HG02763 (cell line): ENCODE measurements around the gene PIMREG.

Experiments
- ATAC-seq: cut with Tn5 transposase; IDR thresholded peaks from one replicate; pipeline ENCODE4 v1.9.1; 2021; ENCODE audit warnings: mild to moderate bottlenecking, moderate library complexity; ENCODE audit not compliant: unreplicated experiment

The PIMREG gene

DNA sequence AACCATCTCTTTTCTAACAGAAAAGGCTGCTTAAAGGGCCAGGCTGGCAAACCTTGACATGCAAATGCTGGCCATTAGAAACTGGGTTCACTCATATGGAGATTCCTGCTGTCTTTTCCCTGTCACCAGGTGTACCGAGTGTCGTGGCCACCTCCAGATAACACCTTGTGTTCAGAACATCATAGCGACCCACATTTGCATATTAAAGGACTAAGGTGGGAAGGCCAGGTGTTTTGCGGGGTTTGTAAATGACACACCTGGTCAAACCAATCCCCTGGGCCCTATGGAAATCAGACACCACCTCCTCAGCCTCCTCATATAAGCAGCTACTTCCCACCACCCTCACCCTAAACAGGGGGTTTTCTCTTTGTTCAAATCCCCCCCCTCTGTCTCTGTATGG, 6.8 kb upstream of the PIMREG start:
- ATAC-seq, result no peak

DNA sequence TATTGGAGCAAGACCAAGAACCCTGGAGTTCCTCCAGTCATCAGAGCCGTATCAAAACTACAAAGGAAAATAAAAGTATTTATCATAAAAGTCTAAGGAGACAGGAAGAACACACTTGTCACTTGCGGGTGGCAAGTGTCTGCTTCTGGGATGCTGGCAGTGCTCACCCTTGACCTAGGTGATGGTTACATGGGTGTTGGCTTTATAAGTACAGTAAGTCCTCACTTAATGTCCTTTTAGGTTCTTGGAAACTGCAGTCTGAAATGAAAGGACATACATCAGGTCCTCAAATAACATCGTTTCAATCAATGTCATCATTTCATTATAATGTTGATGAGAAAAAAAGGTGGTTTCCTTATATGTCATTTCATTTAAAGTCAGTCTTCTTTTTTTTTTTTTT, 6.3 kb upstream of the PIMREG start:
- ATAC-seq, result no peak

DNA sequence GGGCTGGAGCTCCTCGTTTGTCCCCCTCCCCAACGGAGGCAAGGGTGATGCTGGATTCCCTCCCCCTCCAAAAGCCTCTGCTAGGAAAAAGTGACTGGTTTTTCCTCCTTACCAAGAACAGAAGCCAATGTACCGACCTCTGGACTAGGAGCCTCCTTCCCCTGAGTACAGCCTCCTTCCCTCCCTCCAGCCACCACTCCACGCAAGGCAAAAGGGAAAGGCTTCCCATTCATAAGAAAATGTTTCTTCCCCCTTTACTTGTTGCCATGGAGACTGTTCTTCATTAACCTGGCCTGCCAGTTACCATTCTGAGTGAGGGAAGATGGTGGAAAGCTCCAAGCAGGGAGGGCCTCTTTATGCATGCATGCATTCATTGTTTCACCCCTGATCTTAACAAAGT, 4.3 kb upstream of the PIMREG start:
- ATAC-seq, result no peak

DNA sequence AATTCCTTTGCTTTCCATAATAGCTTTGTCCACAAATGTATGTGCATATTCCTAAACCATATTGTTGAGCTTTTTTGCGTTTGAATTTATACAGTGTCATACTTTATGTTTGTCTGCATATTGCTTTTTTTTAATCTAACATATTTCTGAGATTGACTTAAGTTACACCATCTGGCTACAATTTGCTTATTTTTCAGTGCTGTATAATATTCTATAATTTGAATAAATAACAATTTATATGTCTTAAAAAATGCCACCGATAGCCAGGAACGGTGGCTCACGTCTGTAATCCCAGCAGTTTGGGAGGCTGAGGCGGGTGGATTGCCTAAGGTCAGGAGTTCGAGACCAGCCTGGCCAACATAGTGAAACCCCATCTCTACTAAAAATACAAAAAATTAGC, 1.5 kb upstream of the PIMREG start:
- ATAC-seq, result no peak

DNA sequence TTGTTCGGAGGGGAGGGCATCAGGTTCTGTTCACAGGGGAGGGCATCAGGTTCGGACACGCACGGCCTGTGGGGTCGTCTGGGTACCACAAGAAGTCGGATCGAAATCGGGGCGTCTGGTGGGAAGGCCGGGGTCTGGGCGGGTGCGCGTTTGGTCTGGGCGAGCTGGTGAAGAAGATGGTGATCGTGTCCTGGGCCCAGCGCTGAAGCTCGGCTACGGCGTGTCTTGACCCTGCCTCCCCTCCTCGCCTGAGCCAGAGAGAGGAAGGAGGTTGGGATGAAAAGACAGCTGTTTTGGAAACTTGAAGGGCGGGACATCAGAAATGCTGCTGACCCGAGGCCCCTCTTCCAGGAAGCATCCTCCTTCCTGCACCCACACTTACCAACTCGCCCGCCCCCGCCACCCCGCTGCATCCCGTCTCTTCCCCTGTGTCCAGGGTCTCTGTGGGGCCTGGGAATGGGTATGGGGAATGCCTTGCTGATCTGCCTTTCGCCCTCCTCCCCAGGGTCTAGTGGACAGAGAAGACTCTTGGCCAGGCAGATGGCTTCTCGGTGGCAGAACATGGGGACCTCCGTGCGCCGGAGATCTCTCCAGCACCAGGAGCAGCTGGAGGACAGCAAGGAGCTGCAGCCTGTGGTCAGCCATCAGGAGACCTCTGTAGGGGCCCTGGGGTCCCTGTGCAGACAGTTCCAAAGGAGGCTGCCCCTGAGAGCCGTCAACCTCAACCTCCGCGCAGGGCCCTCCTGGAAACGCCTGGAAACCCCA, 498 bp downstream of the PIMREG start:
- no peak for ATAC-seq

DNA sequence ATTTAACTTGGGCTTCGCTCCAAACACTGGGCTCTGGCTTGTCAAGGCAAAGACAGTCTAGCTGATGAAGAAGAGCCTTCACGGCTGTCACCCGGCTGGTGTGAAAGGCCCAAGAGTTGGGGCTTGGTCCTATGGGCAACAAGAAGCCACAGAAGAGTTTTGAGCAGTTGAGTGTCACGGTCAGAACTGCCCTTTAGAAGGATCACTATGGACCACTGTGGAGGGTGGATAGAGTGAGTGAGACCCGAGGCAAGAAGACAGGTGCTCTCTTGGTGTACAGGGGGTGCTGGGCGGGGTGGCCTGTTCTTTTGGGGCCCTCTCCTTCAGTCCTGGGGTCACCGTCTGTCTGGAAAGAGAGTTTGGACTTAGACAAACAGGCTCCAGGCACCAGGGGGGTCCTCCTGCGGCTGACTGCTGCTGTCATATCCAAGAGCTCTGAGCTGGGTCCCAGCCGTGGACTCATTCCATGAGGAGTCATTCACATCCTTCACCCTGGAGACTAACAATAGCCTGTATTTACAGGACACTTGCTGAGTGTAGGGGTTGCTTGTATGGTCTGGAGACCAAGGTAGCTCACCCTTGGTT, 2.4 kb downstream of the PIMREG start:
- no peak for ATAC-seq

DNA sequence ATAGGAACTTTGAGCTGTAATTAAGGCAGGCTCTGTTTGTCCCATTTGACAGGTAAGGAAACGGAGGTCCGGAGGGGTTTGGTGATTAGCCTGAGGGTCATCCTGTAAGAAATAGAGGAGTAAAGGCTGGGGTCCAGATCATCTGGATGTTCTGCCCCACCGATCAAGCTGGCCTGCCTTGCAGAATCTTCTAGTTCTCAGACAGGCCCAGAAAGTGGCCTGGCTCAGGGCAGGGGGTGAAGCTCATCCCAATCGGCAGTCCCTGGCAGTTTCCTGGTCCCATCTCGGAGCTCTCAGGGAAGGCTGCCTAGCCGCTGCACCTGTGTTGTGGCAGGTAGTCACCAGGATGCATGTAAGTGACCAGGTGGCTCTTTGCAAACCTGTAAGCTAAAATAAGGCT, 4.2 kb downstream of the PIMREG start:
- ATAC-seq, result no peak

DNA sequence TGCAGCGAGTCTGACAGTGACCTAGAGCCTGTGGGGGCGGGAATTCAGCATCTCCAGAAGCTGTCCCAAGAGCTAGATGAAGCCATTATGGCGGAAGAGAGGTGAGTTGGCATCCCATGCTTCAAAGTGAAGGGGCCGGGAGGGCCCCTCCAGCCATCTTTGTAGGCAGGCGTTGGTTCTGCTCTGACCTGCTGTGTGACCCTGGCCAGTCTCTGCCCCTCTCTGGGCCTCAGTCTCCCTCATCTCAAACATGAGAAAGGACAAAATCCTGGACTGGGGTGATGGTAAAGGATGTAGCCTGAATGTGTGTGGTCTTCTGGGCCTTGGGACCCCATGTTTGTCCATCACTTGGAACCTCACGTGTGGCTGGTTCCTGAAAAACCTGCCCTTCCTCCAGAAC, 5.1 kb downstream of the PIMREG start:
- ATAC-seq, result no peak

DNA sequence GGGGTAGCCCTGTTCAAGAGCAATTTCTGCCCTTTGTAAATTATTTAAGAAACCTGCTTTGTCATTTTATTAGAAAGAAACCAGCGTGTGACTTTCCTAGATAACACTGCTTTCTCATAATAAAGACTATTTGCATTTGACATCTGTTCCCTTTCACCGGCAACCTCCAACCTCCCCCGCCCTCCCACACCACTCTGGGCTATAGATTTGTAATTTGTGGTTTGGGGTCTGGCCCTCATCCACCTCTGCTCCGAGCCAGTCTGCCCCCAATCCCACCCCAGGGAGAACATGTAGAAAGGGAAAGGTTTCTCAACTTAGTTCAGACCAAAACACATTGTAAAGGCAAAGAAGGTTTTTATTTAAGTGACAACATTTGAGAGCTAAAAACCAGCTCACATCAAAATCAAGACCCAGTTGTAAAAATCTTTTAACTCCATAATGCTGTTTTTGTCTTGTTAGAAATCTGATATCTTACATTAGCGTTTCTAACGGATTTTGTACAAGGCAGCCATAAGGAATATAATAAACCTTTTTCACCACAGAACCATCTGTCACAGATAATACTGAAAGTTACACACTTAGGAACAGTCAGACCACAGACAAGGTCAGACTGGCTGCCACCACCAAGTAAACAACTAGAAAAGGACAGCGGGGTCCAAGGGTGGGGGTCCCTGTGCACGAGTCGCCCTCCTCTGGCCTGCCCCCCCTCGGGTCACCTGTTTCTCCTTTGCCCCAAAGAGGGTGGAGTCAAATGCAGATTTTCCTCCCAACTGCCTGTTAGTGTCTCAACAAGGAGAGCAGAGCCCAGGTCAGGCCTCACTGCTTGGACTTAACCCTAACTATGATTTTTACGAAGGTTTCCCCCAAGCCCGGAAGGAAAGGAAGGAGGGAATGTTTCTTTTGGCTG, 6.9 kb downstream of the PIMREG start:
- no peak for ATAC-seq

DNA sequence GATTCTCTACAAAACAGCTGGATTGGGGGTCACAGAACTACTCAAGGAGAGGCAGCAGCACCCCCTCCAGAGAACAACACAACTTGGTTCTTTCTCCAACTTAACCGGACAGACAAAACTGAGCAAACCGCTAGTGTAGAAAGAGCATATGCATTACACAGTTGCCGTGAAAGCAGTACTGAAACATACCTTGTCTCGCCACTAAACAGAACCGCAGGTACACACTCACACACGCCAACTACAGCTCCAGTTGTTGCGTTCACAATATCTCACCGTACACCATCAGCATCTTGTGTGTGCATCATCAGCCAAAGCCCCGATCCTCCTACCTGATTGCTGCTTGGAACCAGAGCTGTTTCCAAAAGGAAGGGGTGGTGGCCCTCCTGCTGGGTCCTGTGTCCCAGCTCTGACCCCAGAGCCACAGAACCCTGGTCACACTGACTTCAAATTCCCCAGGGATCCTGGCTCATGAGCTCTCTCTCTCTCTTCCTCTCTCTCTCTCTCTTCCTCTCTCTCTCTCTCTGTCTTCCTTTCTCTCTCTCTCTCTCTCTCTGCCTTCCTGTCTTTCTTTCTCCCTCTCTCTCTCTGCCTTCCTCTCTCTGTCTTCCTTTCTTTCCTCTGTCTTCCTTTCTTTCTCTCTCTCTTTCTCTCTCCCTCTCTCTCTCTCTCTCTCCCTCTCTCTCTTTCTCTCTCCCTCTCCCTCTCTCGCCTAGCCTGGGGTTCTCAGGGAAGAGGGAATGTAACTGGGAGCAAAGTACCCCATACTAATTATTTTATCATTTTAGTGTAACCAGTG, 8.4 kb downstream of the PIMREG start:
- no peak for ATAC-seq

DNA sequence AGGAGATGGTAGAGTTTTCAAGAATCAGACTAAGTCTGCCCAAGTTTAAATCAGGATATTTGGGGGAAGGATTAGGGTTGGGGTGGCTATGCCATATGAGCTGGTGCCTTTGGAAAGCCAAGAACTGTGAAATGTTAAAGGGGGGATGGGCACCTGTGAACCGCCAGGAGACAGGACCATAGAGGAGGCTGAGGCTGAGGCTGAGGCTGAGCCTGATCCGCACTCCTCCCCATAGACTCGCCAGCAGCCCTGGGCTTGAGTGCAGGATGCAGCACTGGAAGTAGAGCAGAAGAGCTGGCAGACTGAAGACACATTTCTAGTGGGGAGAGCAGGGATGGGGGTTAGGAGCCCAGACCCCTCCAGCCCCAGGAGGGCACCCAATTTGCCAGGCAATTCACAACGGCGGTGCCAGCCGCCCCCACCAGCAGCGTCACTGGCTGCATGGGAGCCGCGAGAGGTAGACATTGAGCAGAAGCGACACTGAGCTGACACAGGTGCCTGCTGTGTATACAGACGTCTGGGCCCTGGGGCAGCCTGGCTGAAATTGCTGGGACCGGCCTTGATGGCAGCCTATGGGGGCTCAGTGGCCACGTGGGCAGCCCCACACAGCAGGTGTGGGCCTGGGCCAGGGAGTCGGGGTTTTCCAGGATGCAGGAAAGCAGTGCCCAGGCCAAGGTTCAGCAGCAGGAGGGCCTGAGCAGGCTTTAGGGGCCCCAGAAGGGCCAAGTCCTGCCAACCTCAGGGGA, 9.2 kb downstream of the PIMREG start:
- no peak for ATAC-seq

DNA sequence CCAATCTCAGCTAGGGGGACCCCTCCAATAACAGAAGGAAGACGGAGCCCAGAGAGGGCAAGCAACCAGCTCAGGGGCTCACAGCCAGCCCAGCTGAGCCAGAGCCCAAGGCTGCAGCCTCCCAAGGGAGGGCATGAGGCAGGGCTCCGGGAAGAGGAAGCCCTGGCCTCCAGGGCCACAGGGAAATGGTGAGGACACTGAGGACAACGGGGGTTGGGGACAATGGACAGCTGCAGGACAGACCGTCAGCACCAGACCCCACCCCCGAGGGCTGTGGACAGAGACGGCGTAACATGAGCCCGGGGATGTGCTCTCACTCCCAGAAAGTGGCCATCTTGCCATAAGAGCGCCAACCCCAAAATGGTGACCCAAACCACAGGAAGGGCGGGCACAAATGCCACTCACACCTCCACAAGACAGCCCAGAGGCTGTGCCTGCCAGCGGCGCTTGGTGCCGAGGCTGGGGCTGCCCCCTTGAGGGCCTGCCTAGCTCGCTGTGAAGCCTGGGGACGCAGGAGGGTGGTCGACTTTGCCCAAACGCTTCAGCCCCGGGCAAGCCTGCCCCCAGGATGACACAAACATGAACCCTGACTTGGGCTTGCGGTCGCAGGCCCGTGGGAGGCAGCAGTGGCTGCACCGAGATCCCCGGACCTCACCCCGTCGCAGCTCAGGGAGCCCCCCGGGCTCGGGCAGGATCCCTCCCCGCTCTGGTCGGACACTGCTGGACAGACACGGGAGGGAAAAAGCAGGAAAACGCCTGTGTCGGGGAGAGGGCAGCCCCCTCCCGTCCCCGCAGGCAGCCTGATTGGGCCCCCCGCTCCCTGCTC, 10.5 kb downstream of the PIMREG start:
- ATAC-seq, result no peak

DNA sequence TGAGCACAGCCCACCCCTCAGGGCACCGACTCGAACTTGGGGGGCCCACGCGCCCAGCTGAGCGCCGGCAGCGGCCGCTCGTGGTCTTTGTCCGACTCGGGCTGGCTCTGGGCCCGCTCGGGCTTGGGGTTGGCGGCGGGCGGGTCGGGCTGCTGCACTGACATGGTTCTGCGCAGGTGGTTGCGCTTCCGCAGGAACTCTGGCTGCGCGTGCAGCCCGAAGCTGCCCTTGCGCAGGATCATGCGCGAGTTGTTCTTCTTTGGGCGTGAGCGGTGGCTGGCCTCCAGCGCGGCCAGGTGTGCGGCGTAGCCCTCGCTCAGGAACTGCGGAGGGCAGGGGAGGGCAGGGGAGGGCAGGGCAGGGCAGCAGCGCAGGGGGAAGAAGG, 11.1 kb downstream of the PIMREG start:
- no peak for ATAC-seq

DNA sequence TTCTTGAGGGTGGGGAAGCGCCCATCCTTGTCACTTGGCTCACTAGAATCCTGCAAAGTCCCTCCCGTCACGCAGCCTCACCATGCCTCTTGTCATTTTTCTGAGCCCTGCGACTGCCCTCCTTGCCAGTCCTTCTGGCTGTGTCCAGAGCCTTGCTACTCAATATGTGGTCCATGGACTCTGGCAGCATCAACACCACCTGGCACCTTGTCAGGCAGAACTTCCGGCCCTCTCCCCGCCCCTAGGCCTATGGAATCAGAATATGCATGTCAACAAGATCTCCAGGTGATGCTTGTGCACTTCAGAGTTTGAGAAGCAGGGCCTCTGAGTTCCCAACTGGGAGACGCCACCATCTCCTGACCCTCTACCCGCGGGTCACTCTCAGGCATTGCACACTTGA, 12.1 kb downstream of the PIMREG start:
- no peak for ATAC-seq

DNA sequence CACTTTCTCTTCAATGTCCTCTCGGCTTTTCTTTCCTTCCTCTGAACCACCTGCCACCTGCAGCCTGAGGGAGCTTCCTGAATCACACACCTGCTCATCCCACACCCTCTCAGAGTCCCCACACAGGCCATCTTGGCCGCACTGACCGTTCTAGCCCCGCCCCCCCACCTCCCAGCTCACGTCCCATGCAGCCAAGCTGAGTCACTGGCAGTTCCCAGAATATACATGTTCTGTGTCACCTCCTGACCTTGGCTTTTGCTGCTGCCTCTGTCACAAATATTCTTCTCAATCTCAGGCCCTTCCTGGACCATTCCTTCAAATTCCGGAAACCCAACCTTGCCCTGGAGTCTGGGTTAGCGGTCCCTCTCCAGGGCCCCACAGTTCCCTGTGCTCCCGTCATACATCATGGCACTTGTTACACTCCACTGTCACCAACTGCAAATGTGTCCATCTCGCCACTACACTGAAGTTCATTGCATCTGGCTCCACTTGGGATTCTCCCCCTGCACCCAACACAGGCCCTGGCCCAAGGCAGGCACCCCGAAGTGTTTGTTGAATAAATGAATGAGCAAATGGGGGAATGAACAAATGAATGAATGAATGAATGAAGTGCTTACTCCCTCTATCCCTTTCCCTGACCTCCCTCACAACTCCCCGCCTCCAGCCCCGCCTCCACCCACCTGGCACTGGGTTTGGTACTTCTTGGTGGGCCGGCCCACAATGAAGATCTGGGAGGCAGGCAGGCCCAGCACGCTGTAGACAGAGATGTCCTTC, 12.8 kb downstream of the PIMREG start:
- ATAC-seq, result no peak

DNA sequence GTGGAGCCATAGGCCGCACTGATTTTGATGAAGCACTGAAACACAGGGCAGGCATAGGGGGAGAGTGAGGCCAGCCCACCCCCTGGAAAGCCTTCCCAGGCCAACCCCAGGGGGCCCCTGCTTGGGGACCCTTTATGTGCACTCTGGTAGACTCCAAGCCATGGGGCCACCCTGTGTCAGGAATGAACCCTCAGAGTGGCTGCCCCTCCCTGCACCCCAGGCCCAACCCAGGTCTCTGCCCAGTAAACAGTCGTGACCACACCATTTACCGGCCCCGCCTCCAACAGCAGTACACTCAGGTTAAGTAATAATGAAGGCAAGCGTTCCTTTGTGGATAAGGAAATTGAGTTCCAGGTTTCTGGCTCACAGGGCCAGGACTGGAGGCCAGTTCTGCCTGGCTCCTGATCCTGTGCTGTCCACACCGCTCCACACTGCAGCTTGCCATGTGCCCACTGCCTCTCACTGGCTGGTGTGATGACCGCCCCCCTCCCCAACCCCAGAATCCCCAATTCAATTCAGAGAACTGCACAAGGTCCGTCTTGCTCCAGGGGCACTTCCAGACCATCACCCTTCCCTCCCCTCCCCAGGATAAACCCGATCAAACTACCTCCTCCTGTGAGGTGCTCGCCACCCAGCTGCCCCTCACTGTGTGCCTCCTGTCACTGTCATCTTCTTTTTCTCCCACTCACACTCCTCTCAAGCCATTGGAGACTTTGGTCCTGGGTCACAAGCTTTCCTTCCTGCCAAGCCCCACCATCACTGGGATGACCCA, 13.6 kb downstream of the PIMREG start:
- no peak for ATAC-seq

DNA sequence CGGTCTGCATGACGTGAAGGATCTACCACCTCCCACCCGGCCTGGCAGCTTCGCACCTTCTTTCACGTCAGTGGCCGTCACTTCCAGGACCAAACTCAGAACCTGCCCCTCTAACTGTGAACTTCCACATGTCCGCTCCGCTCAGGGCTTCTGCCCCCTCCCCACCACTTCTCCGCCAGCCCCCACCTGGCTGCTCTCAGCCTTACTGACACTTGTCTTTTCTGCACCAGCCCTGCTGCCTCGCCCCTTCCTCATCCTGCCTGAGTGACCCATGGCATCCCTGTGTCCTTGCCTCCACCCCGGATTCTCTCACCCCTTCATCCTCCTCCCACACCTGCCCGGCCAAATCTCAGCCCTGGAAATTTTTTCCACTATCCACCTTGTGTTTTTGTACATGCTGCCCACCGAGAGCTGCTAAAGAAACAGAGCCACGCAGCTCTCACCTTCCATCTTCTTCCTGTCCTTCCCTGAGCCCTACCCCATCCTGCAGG, 14.2 kb downstream of the PIMREG start:
- ATAC-seq, result no peak
